Fibroblast of peridontal ligament (primary cell): ENCODE results near the gene CAV1.
"Not testable (repeated sequence)": the region's sequence is repeated elsewhere in the genome, so short reads cannot be mapped to it uniquely, and the experiment has no call there.

ENCODE experiments used
- DNase-seq: peaks from one replicate; pipeline ENCODE4 v3.0.0-alpha.2; 2010; ENCODE audit errors: extremely low read depth

The CAV1 gene

GRCh38 chr7:116582164-116582732 lies 57.4 kb downstream of the CAV1 start:
- peak; percentile 74 for DNase-seq

- peak; percentile 95 for DNase-seq
Observed at GRCh38 chr7:116582806-116583444, 58.1 kb downstream of the CAV1 start.

- DNase-seq: peak; percentile 54
Observed at GRCh38 chr7:116583653-116584052, 58.8 kb downstream of the CAV1 start.

- DNase-seq: no peak
Observed at GRCh38 chr7:116584721-116585120, 59.9 kb downstream of the CAV1 start.

GRCh38 chr7:116585392-116585791 lies 60.6 kb downstream of the CAV1 start:
- DNase-seq: no peak

GRCh38 chr7:116585967-116586366 lies 61.1 kb downstream of the CAV1 start:
- no peak for DNase-seq

- not testable (repeated sequence) for DNase-seq
Observed at GRCh38 chr7:116587200-116587599, 62.4 kb downstream of the CAV1 start.

- DNase-seq: peak; percentile 70
Observed at GRCh38 chr7:116588225-116588624, 63.4 kb downstream of the CAV1 start.

GRCh38 chr7:116588641-116589594 lies 64.1 kb downstream of the CAV1 start:
- DNase-seq: peak; percentile 92

GRCh38 chr7:116591202-116592040 lies 66.6 kb downstream of the CAV1 start:
- peak; percentile 64 for DNase-seq

- no peak for DNase-seq
Observed at GRCh38 chr7:116592041-116592355, 67.2 kb downstream of the CAV1 start.

GRCh38 chr7:116592445-116592844 lies 67.6 kb downstream of the CAV1 start:
- no peak for DNase-seq

GRCh38 chr7:116593359-116594075 lies 68.7 kb downstream of the CAV1 start:
- no peak for DNase-seq

GRCh38 chr7:116595063-116595462 lies 70.2 kb downstream of the CAV1 start:
- no peak for DNase-seq

- DNase-seq: no peak
Observed at GRCh38 chr7:116597384-116597783, 72.5 kb downstream of the CAV1 start.

- no peak for DNase-seq
Observed at GRCh38 chr7:116598278-116598677, 73.4 kb downstream of the CAV1 start.

- no peak for DNase-seq
Observed at GRCh38 chr7:116598861-116599260, 74.0 kb downstream of the CAV1 start.

- DNase-seq: no peak
Observed at GRCh38 chr7:116601426-116601825, 76.6 kb downstream of the CAV1 start.

GRCh38 chr7:116607299-116607698 lies 82.5 kb downstream of the CAV1 start:
- DNase-seq: no peak

- peak; percentile 71 for DNase-seq
Observed at GRCh38 chr7:116610210-116610609, 85.4 kb downstream of the CAV1 start.

GRCh38 chr7:116610721-116611120 lies 85.9 kb downstream of the CAV1 start:
- DNase-seq: no peak
